ENCODE results near the gene PARP14.
"Not testable (repeated sequence)": the region's sequence is repeated elsewhere in the genome, so short reads cannot be mapped to it uniquely, and the experiment has no call there.

Gene PARP14

GRCh38 chr3:122714273-122714672 lies 33.6 kb downstream of the PARP14 start:
- no peak for DNase-seq (ENCODE audit: low read depth in 2 of 3, low spot score in 1 of 3)

GRCh38 chr3:122716667-122717066 lies 36.0 kb downstream of the PARP14 start:
- DNase-seq (ENCODE audit: low read depth in 2 of 3, low spot score in 1 of 3), result no peak

- no peak for DNase-seq (ENCODE audit: low read depth in 2 of 3, low spot score in 1 of 3)
These were observed 38.8 kb downstream of the PARP14 start for GRCh38 chr3:122719273-122719921.

- no peak for DNase-seq (ENCODE audit: low read depth in 2 of 3, low spot score in 1 of 3)
These were observed 44.5 kb downstream of the PARP14 start for GRCh38 chr3:122725106-122725505.

GRCh38 chr3:122727294-122727693 lies 46.7 kb downstream of the PARP14 start:
- DNase-seq (ENCODE audit: low read depth in 2 of 3, low spot score in 1 of 3), result no peak

GRCh38 chr3:122727766-122728165 lies 47.1 kb downstream of the PARP14 start:
- no peak for DNase-seq (ENCODE audit: low read depth in 2 of 3, low spot score in 1 of 3)

GRCh38 chr3:122728186-122728585 lies 47.5 kb downstream of the PARP14 start:
- DNase-seq (ENCODE audit: low read depth in 2 of 3, low spot score in 1 of 3), result no peak

- DNase-seq (ENCODE audit: low read depth in 2 of 3, low spot score in 1 of 3), result no peak
These were observed 48.3 kb downstream of the PARP14 start for GRCh38 chr3:122728756-122729514.

GRCh38 chr3:122730240-122730639 lies 49.6 kb downstream of the PARP14 start:
- DNase-seq (ENCODE audit: low read depth in 2 of 3, low spot score in 1 of 3), result no peak

- DNase-seq (ENCODE audit: low read depth in 2 of 3, low spot score in 1 of 3), result not testable (repeated sequence)
These were observed 52.3 kb downstream of the PARP14 start for GRCh38 chr3:122732682-122733525.

GRCh38 chr3:122739172-122739571 lies 58.5 kb downstream of the PARP14 start:
- DNase-seq (ENCODE audit: low read depth in 2 of 3, low spot score in 1 of 3), result no peak

GRCh38 chr3:122742234-122742633 lies 61.6 kb downstream of the PARP14 start:
- DNase-seq (ENCODE audit: low read depth in 2 of 3, low spot score in 1 of 3), result no peak

GRCh38 chr3:122743581-122744120 lies 63.0 kb downstream of the PARP14 start:
- DNase-seq (ENCODE audit: low read depth in 2 of 3, low spot score in 1 of 3), result no peak

- no peak for DNase-seq (ENCODE audit: low read depth in 2 of 3, low spot score in 1 of 3)
These were observed 64.9 kb downstream of the PARP14 start for GRCh38 chr3:122745369-122746021.

GRCh38 chr3:122747295-122747694 lies 66.7 kb downstream of the PARP14 start:
- not testable (repeated sequence) for DNase-seq (ENCODE audit: low read depth in 2 of 3, low spot score in 1 of 3)

GRCh38 chr3:122748347-122748746 lies 67.7 kb downstream of the PARP14 start:
- DNase-seq (ENCODE audit: low read depth in 2 of 3, low spot score in 1 of 3), result no peak

GRCh38 chr3:122754929-122755328 lies 74.3 kb downstream of the PARP14 start:
- DNase-seq (ENCODE audit: low read depth in 2 of 3, low spot score in 1 of 3), result peak in 1 of 3 donors; percentile 17

GRCh38 chr3:122755491-122755890 lies 74.9 kb downstream of the PARP14 start:
- DNase-seq (ENCODE audit: low read depth in 2 of 3, low spot score in 1 of 3), result no peak

- no peak for DNase-seq (ENCODE audit: low read depth in 2 of 3, low spot score in 1 of 3)
These were observed 78.4 kb downstream of the PARP14 start for GRCh38 chr3:122758877-122759560.

Measured in stimulated activated CD4-positive, alpha-beta T cell treated with anti-CD3 and anti-CD28 coated beads, Interleukin-12 subunit alpha, Interleukin-12 subunit beta, amount 100 ng/mL, for 48 hours (primary cell).